LNCAP (cell line): ENCODE data around the gene LARP4B.

Experiments used
- CTCF ChIP-seq: fragments of 450-650 bp; IDR thresholded peaks from 2 replicates; pipeline ENCODE4 v1.5.1; 2017; ENCODE audit warnings: mild to moderate bottlenecking

LARP4B gene

GRCh38 chr10:791639-792038 lies 139.9 kb downstream of the LARP4B start:
- TF ChIP-seq CTCF = no peak

GRCh38 chr10:790821-791551 lies 140.5 kb downstream of the LARP4B start:
- TF ChIP-seq CTCF = no peak

GRCh38 chr10:789831-790701 lies 141.4 kb downstream of the LARP4B start:
- TF ChIP-seq CTCF = no peak

- TF ChIP-seq CTCF = no peak
Observed at GRCh38 chr10:788796-789748, 142.4 kb downstream of the LARP4B start.

- TF ChIP-seq CTCF = no peak
Observed at GRCh38 chr10:787933-788651, 143.4 kb downstream of the LARP4B start.

- TF ChIP-seq CTCF = no peak
Observed at GRCh38 chr10:786633-787474, 144.7 kb downstream of the LARP4B start.
